Keratinocyte (primary cell): ENCODE data around the gene HPCAL1. TPM values are rescaled to one million over a fixed set of nuclear protein-coding genes. Genes with fewer than 3 reads are reported as not detected.

Experiments
- DNase-seq: peaks from one replicate; pipeline ENCODE4 v3.0.0-alpha.2; 2011; ENCODE audit warnings: low read depth, missing footprints, low spot score
- FAIRE-seq: peaks from 2 replicates; lab custom pipeline; 2011; peaks lifted over from hg19 to GRCh38; lab: Jason Lieb, UNC
- H2AFZ ChIP-seq: 2 replicates; pipeline ENCODE4 v1.6.0; 2012; ENCODE audit warnings: low read length, control low read depth, inconsistent platforms; ENCODE audit not compliant: control insufficient read depth
- H3K27ac ChIP-seq: 2 replicates; pipeline ENCODE4 v1.5.1; 2011; ENCODE audit warnings: low read length; ENCODE audit not compliant: control insufficient read depth, insufficient read depth
- H3K27me3 ChIP-seq: 3 replicates; pipeline ENCODE4 v1.6.0; 2011; ENCODE audit warnings: low read length; ENCODE audit not compliant: control insufficient read depth, insufficient read depth; ENCODE audit errors: extremely low read depth
- H3K36me3 ChIP-seq, 2 experiments: 2 replicates in 1 of 2; 3 replicates in 1 of 2; pipeline ENCODE4 v1.5.1; 2011; ENCODE audit warnings: low read length in 2 of 2, mild to moderate bottlenecking in 1 of 2; ENCODE audit not compliant: control insufficient read depth in 2 of 2, insufficient read depth in 2 of 2; ENCODE audit errors: extremely low read depth in 1 of 2
- H3K4me1 ChIP-seq: 3 replicates; pipeline ENCODE4 v1.5.1; 2011; ENCODE audit warnings: low read length; ENCODE audit not compliant: control insufficient read depth, insufficient read depth; ENCODE audit errors: extremely low read depth
- H3K4me2 ChIP-seq: 3 replicates; pipeline ENCODE4 v1.6.0; 2011; ENCODE audit warnings: low read depth, low read length; ENCODE audit not compliant: control insufficient read depth, insufficient read depth; ENCODE audit errors: extremely low read depth
- H3K4me3 ChIP-seq, 3 experiments: fragments of 200-600 bp in 1 of 3; sonication (generic) in 1 of 3; 2 replicates in 2 of 3; 3 replicates in 1 of 3; pipeline ENCODE4 v1.5.1; 2011 to 2016; ENCODE audit warnings: low read length in 3 of 3, mild to moderate bottlenecking in 3 of 3, control low read depth in 2 of 3, inconsistent platforms in 1 of 3, low read depth in 1 of 3, mixed read lengths in 1 of 3, mixed run types in 1 of 3, moderate library complexity in 1 of 3; ENCODE audit not compliant: control insufficient read depth in 2 of 3, insufficient read depth in 2 of 3; ENCODE audit errors: extremely low read depth in 1 of 3
- H3K79me2 ChIP-seq: 2 replicates; pipeline ENCODE4 v1.6.0; 2012; ENCODE audit warnings: low read length; ENCODE audit not compliant: control insufficient read depth, insufficient read depth
- H3K9ac ChIP-seq: 3 replicates; pipeline ENCODE4 v1.6.0; 2011; ENCODE audit warnings: low read length; ENCODE audit not compliant: control insufficient read depth, insufficient read depth; ENCODE audit errors: extremely low read depth
- H3K9me1 ChIP-seq: 3 replicates; pipeline ENCODE4 v1.6.0; 2011; ENCODE audit warnings: low read length; ENCODE audit not compliant: control insufficient read depth, insufficient read depth; ENCODE audit errors: extremely low read depth
- H3K9me3 ChIP-seq: 2 replicates; pipeline ENCODE4 v1.5.1; 2012; ENCODE audit warnings: low read depth, low read length; ENCODE audit not compliant: control insufficient read depth
- H4K20me1 ChIP-seq: 3 replicates; pipeline ENCODE4 v1.6.0; 2011; ENCODE audit warnings: low read length; ENCODE audit not compliant: control insufficient read depth, insufficient read depth; ENCODE audit errors: extremely low read depth
- EZH2 ChIP-seq: IDR thresholded peaks from one replicate; pipeline ENCODE4 v1.6.1; 2012; ENCODE audit warnings: inconsistent platforms, mild to moderate bottlenecking, low read length, moderate library complexity
- dilution Hi-C: fragments of 300-500 bp; cut with MboI; formaldehyde crosslinking; loops from one replicate; pipeline ENCODE4 v1.7.0; 2020; ENCODE audit warnings: low sequenced_read_pairs; ENCODE audit not compliant: extremely low pct_ligation_motif_present
- polyA plus RNA-seq, 5 experiments: library from polyadenylated mRNA; depleted of rRNA in 3 of 5; stranded (reverse) in 3 of 5; stranded (forward) in 1 of 5; unstranded in 1 of 5; fragments of >200 nt; gene quantifications; 1 replicate in 1 of 5; 2 replicates in 3 of 5; 3 replicates in 1 of 5; pipeline versions ENCODE4 v1.2.1 to v1.2.3, GENCODE V29; 2011 to 2012; ENCODE audit warnings: missing spikeins in 2 of 5, low read depth in 1 of 5, low replicate concordance in 1 of 5
- TF ChIP-seq, protein P1 (sequence below), 3 experiments: IDR thresholded peaks in 1 of 3; conservative IDR thresholded peaks in 1 of 3; optimal IDR thresholded peaks in 1 of 3; 2 replicates in 2 of 3; 3 replicates in 1 of 3; pipeline versions ENCODE3 to v1.5.1; 2011; ENCODE audit warnings: low read length in 3 of 3, mild to moderate bottlenecking in 3 of 3, moderate library complexity in 2 of 3, control low read depth in 1 of 3, inconsistent platforms in 1 of 3; ENCODE audit not compliant: insufficient read depth in 2 of 3; ENCODE audit errors: extremely low read depth in 1 of 3

The HPCAL1 gene
- polyA plus RNA-seq, 1 donor (not counting 4 experiments of a cell fraction or from before 2014, with no cell fraction given) = 18.0 TPM

GRCh38 chr2:10327896-10328669 is 25.4 kb downstream of the HPCAL1 start:
- no peaks in the 10 kb centered on the region for H3K9me3 ChIP-seq
- peaks cover 29% of the 10 kb centered on the region for H3K79me2 ChIP-seq
- H3K4me1 ChIP-seq = peaks cover 5% of the 10 kb centered on the region
- H3K27me3 ChIP-seq = no peaks in the 10 kb centered on the region
- no peak overlapping the region for H3K27ac ChIP-seq
- H3K4me3 ChIP-seq = no peak overlapping the region
- no peak overlapping the region for H3K4me2 ChIP-seq
- no peak for FAIRE-seq
- H3K9me1 ChIP-seq = no peaks in the 10 kb centered on the region
- peaks cover 0 to 3% of the 10 kb centered on the region in 2 experiments for H3K36me3 ChIP-seq
- dilution Hi-C loops = no loop called here
- peaks cover 2% of the 10 kb centered on the region for H4K20me1 ChIP-seq
- no peak overlapping the region for H2AFZ ChIP-seq
- DNase-seq = no peak
- TF ChIP-seq, protein P1, sequence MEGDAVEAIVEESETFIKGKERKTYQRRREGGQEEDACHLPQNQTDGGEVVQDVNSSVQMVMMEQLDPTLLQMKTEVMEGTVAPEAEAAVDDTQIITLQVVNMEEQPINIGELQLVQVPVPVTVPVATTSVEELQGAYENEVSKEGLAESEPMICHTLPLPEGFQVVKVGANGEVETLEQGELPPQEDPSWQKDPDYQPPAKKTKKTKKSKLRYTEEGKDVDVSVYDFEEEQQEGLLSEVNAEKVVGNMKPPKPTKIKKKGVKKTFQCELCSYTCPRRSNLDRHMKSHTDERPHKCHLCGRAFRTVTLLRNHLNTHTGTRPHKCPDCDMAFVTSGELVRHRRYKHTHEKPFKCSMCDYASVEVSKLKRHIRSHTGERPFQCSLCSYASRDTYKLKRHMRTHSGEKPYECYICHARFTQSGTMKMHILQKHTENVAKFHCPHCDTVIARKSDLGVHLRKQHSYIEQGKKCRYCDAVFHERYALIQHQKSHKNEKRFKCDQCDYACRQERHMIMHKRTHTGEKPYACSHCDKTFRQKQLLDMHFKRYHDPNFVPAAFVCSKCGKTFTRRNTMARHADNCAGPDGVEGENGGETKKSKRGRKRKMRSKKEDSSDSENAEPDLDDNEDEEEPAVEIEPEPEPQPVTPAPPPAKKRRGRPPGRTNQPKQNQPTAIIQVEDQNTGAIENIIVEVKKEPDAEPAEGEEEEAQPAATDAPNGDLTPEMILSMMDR (optimal IDR thresholded peaks at IDR 0.05 in 1 of 3, IDR thresholded peaks at IDR 0.05 in 1 of 3, conservative IDR thresholded peaks at IDR 0.05 in 1 of 3; ENCODE audit: extremely low read depth in 1 of 3, insufficient read depth in 2 of 3, low read length in 3 of 3) = no peak
- no peak for TF ChIP-seq EZH2
- H3K9ac ChIP-seq = no peak overlapping the region

DNA sequence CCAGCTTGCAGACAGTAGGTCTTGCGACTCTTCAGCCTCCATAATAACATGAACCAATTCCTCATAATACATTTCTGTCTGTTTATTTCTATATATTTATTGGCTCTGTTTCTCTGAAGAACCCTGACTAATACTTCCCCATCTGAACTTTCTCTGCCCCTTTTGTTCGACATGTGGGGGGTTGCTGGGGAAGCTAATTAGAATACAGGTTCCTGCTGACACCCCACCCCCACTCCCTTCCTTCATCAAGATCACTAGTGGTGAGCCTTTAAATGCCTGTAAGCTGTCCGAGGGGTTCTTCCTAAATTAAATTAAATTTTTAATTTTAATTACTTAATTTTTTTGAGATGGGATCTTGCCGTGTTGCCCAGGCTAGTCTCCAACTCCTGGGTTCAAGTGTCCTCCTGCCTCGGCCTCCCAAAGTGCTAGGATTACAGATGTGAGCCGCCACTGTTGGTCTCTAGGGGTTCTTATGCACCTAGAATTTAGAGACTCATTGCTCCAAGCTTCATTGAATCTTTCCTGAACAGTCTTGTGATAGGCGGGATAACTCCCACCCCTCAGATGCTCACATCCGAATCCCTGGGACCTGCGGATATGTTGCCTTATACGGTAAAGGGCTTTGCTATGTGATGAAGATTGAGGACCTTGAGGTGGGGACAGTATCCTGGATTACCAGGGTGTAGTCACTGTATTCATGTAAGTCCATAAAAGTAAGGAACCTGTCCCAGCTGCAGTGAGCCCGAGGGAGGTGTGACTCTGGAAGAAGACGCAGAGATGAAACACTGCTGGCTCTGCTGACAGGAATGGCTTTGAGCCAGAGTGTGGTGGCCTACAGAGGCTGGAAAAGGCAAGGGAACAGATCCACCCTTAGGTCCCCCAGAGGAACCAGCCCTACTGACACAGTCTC is 26.2 kb downstream of the HPCAL1 start:
- no peak overlapping the region for H2AFZ ChIP-seq
- FAIRE-seq (no peak), DNase-seq (no peak)
- H3K4me1 ChIP-seq = peaks cover 5% of the 10 kb centered on the region
- dilution Hi-C loops = no loop called here
- H3K79me2 ChIP-seq = peaks cover 28% of the 10 kb centered on the region
- H4K20me1 ChIP-seq = peaks cover 2% of the 10 kb centered on the region
- no peaks in the 10 kb centered on the region for H3K9me1 ChIP-seq
- TF ChIP-seq EZH2 = no peak
- TF ChIP-seq, protein P1 (optimal IDR thresholded peaks at IDR 0.05 in 1 of 3, IDR thresholded peaks at IDR 0.05 in 1 of 3, conservative IDR thresholded peaks at IDR 0.05 in 1 of 3; ENCODE audit: extremely low read depth in 1 of 3, insufficient read depth in 2 of 3, low read length in 3 of 3) = no peak
- no peak overlapping the region for H3K4me2 ChIP-seq
- no peaks in the 10 kb centered on the region for H3K27me3 ChIP-seq
- H3K9ac ChIP-seq = no peak overlapping the region
- H3K27ac ChIP-seq = no peak overlapping the region
- H3K4me3 ChIP-seq = no peak overlapping the region
- peaks cover 0 to 3% of the 10 kb centered on the region in 2 experiments for H3K36me3 ChIP-seq
- H3K9me3 ChIP-seq = no peaks in the 10 kb centered on the region
